Renal cortex interstitium (tissue), 15 donors: ENCODE data around the gene RNF39. TPM values are rescaled to one million over a fixed set of nuclear protein-coding genes. Genes with fewer than 3 reads are reported as not detected.
"Not testable (repeated sequence)": the region's sequence is repeated elsewhere in the genome, so short reads cannot be mapped to it uniquely, and the experiment has no call there.

Experiments used
- DNase-seq, 11 donors: peaks; one replicate each; pipeline ENCODE4 v3.0.0-alpha.2; 2013; ENCODE audit warnings: low read depth in 9 of 11, low spot score in 4 of 11; ENCODE audit errors: extremely low read depth in 1 of 11
- long read RNA-seq, 16 experiments: transcript quantifications; one replicate each; lab custom pipeline, GENCODE V29; 2026
- polyA plus RNA-seq, 3 donors: library from polyadenylated mRNA; unstranded; fragments of 120-200 nt; gene quantifications; one replicate each; pipeline ENCODE4 v1.2.1, GENCODE V29; 2013; ENCODE audit not compliant: insufficient read length in 3 of 3

RNF39 gene, protein sequence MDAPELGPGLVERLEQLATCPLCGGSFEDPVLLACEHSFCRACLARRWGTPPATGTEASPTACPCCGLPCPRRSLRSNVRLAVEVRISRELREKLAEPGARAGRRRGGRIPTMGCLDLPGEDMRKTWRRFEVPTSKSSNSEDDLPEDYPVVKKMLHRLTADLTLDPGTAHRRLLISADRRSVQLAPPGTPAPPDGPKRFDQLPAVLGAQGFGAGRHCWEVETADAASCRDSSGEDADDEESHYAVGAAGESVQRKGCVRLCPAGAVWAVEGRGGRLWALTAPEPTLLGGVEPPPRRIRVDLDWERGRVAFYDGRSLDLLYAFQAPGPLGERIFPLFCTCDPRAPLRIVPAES
- polyA plus RNA-seq = 1 to 10 TPM; 1.4 to 1.7 (median 1.4) TPM
- long read RNA-seq, donor 1 = 0 reads
- long read RNA-seq, donor 2 = 0 reads
- long read RNA-seq, donor 3 = 0 reads
- long read RNA-seq, donor 4 = 0 reads
- long read RNA-seq, donor 5 = 0 reads
- long read RNA-seq, donor 6 = 0 reads
- long read RNA-seq, donor 7, partial matches to known transcripts = 51 of 51 reads
- long read RNA-seq, donor 7, other reads (novel, unspliced or antisense) = 0 of 51 reads
- long read RNA-seq, donor 8 = 0 reads
- long read RNA-seq, donor 9, partial matches to known transcripts = 6 of 43 reads
- long read RNA-seq, donor 9, other reads (novel, unspliced or antisense) = 37 of 43 reads
- long read RNA-seq, donor 10, partial matches to known transcripts = 92 of 129 reads
- long read RNA-seq, donor 10, other reads (novel, unspliced or antisense) = 37 of 129 reads
- long read RNA-seq, donor 11 = 0 reads
- long read RNA-seq, donor 12 = 0 reads
- long read RNA-seq, donor 13 = 0 reads
- long read RNA-seq, donor 14 = 0 reads
- long read RNA-seq, donor 15, partial matches to known transcripts = 5 of 19 reads
- long read RNA-seq, donor 15, other reads (novel, unspliced or antisense) = 14 of 19 reads
- long read RNA-seq, donor 16, partial matches to known transcripts = 5 of 5 reads
- long read RNA-seq, donor 16, other reads (novel, unspliced or antisense) = 0 of 5 reads

DNA sequence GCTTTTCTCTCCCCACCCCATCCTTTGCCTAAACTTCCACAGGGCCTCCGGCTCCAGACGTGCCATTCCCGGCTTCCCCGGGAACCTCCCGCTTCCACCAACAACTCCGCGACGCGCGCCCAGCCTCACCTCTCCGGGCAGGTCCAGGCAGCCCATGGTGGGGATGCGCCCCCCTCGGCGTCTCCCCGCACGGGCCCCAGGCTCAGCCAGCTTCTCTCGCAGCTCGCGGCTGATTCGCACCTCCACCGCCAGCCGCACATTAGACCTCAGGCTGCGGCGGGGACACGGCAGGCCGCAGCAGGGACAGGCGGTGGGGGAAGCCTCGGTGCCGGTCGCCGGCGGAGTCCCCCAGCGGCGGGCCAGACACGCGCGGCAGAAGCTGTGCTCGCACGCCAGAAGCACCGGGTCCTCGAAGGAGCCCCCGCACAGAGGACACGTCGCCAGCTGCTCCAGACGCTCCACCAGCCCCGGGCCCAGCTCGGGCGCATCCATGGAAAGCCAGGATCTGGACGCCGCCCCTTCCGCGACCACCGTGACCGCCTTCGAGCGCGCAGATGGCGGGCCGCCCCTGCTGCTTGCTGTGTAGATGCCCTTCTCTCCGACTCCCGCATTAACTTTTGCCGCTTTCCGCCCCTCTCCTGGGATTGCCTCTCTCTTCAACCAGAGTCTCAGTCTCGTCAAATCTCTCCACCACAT, at the start of gene RNF39:
Gene RNF39 (minus strand): TSS at position 676 of the 696 bp plus-strand sequence. CDS start 184 bp downstream, at position 492.
- no peak for DNase-seq

DNA sequence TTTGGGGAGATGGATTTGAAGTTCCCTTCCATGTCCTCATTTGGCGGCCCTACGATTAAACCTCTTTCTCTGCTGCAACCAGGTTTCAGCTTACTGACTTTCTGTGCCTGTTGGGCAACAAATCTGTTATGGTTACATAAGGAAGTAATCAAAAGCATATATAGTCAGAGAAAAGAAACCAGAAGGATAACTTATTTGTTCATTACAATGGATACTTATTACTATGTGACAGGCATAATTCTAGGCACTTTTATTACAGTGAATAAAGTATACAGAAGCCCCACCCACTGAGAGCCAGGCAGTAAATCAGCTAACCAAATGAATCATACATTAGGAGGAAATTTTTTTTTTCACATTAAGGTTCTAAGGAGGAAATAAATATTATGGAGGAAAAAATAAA, 46.9 kb upstream of the RNF39 start:
- DNase-seq = no peak

DNA sequence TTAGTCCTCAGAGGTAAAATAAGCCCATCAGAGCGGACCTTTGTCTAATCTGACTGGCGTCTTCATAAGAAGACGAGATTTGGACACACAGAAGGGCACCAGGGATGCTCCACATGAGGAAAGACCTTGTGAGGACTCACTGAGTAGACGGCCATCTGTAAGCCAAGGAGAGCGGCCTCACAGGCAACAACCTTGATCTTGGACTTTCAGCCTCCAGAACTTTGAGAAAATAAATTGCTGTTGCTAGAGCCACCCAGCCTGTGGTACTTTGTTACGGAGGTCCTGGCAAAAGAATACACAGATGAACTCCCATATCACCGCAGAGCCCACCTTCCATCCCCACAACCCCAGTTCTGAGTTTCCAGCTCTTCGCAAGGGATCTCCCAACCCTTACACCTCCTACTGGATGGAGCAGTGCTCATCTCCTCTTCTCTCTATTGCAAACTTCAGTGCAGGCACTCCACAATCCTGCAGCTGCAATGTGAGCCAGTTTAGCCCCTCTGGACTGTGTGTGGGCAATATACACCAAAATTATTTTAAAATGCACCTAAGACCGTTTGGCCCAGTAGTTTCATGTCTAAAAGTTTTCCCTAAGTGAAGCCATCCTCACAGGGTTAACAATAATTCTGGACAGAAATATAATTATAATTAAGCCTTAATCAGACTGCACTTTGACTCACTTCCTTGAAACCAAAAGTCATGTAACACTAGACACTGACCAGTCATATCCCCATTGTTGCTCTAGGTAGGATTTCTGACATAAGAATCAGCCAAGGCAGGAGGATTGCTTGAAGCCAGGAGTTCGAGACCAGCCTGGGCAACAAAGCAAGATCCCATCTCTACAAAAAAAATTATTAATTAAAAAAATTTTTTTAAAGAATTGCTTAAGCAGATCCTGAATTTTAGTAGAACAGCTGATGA, 46.1 kb upstream of the RNF39 start:
- no peak for DNase-seq

DNA sequence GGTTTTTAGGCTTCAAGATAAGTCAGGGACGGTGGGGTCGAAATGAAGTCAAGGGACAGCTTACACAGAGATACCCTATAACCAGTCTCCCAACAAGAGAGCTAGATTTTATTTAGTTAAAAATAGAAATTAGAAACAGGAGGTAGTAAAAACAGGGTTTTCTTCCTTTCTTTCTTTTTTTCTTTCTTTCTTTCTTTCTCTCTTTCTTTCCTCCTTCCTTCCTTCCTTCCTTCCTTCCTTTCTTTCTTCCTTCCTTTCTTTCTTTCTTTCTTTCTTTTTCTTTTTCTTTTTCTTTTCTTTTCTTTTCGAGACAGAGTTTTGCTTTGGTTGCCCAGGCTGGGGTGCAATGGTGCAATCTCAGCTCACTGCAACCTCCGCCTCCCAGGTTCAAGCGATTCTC, 43.1 kb upstream of the RNF39 start:
- not testable (repeated sequence) for DNase-seq

DNA sequence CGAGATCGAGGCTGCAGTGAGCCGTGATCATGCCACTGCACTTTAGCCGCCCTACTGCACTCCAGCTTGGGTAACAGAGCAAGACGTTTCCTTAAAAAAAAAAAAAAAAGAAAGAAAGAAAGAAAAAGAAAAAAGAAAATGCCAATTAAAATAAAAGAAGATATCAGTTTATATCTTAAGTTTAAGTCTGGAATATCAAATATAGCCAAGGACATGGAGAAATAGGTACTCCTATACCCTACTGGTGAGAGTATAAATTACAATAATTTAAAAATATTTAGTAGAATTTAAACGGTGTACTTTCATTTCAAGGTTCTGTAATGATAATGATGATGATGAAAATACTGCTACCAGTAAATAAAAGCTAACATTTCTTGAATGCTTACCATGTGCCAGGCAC, 41.2 kb upstream of the RNF39 start:
- DNase-seq = no peak

DNA sequence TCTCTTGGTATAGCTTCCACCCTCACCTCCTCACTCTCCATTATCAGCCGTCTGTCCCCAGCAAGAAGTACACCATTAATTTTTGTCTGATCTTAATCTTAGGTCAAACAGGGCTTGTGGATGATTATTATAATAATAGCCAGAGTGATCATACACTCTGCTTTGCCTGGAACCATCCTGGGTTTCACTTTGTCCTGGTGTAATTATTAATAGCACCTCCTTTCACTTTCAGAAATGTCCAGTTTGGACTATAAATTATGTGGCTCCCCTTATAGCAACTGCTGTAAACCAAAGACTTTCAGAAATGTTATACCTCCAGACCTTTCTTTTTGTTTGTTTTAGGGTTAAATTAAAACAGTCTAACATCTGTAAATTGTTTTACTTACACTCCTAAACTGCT, 38.3 kb upstream of the RNF39 start:
- no peak for DNase-seq

DNA sequence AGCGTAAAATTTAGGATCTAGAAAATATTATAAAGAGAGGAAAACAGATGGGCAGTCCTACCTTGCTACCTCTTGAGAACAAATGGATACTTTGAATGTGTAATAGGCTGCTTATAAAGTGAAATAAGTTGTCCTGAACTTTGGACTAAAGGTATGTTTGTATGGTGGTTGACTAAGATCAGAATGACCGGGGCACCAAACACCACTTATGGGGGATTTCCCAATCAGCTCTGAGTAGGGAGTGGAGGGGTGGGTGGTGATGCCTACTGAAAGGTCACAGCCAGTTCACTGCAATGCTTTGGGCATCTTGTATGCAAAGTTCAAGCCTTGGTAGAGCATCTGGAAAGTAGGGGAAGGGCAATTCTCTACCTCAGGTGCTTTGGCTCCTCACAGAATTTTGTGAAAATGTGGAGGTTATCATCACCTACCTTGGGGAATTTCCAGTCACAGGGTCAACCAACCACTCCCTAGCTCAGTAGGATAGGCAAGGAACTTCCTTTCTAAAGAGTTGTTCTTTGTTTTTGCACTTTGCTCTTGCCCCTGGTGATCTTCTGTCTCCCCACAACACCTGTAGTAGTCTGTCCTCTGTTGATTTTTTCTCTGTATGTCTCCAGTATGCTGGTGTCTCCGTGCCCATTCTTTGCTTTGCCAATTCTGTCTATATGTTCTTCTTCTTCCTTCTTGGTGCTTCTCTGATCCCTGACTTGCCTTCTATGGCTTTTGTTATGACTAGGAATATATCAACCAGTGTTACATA, 37.6 kb upstream of the RNF39 start, which contains the start of gene TRIM31:
Gene TRIM31 (minus strand): TSS at position 88 of the 757 bp plus-strand sequence. CDS start 285 bp downstream, outside the sequence.
- no peak for DNase-seq

DNA sequence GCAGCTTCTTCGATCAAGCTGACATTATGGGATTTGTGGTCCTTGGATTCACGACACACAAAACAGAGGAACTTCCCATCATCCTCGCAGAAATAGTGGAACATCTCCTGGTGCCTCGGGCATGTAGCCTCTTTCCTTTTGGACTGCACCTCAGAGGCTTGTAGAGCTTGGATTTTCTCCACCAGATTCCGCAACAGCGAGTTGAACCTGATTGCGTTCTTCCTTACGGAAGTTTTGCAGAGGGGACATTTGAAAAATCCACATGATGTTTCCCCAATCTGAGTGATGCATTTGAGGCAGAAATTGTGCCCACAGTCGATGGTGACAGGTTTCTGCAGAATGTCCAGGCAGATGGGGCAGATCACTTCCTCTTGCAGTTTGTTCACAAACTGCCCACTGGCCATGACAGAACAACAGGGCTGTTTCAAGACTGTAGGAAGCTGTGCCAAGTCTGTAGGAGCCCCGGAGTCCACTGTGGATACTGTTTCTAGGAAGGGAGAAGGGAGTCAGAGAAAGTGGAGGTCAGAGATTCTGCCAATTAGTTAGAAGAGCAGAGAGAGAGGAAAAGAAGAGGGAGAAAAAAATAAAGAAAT, 36.9 kb upstream of the RNF39 start:
- DNase-seq = no peak

DNA sequence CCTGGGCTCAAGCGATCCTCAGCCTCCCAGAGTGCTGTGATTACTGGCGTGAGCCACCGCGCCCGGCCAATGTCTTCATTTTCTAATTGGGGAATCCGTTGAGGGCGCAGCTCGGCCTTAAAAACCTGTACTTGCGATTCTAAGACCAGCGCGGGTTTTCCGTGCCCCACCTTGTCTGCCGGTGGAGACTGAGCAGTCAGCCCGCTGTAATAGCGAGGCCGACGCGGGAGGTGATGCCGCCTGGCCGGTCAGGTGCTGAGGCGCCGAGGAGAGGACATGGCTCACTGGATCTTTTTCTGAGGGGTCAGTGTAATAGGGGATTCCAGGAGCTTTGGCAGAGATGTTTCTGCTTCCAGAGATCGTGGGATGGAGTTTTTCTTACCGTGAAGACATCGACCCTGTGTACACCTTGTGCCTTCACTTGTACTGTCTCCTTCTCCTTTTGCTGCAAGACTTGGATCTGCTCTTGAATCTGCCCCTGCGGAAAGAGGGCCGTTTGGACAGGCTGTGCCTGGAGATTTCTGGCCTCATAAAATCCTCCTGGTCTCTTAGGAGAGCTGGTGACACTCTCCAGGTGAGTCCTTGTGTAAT, 35.8 kb upstream of the RNF39 start:
- no peak for DNase-seq

DNA sequence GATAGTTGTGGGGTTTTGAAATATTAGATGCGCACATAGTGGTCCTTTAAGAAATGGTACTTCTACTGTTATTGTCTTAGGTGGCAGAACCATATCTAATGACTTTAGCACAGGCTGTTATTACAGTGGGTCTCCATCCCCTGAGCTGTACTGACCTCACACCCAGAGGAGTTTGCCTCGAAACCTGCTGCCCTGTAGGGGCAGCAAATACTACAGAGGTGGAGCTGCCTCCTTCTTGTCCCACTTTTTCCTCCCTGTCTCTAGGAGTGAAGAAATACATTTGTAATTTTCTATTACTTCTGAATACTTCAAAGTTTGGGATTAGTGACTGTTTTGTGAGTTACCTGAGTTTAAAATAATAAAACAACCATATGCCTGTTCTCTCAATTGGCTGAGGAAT, 29.1 kb upstream of the RNF39 start:
- no peak for DNase-seq

DNA sequence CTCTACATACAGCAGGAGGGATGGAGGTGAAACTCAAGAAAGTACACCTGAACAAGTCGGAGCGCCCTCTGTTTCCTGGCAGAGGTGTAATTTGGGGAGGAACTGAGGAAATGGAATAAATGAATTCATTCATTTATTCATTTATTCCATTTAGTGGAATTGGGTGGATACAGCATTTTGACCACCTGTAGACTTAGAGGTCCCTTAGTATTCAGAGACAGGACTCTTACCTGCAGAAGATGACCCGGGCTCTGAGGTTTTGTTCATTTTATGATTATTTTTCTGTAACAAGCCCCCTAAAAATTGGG, 28.3 kb upstream of the RNF39 start:
- DNase-seq = no peak

DNA sequence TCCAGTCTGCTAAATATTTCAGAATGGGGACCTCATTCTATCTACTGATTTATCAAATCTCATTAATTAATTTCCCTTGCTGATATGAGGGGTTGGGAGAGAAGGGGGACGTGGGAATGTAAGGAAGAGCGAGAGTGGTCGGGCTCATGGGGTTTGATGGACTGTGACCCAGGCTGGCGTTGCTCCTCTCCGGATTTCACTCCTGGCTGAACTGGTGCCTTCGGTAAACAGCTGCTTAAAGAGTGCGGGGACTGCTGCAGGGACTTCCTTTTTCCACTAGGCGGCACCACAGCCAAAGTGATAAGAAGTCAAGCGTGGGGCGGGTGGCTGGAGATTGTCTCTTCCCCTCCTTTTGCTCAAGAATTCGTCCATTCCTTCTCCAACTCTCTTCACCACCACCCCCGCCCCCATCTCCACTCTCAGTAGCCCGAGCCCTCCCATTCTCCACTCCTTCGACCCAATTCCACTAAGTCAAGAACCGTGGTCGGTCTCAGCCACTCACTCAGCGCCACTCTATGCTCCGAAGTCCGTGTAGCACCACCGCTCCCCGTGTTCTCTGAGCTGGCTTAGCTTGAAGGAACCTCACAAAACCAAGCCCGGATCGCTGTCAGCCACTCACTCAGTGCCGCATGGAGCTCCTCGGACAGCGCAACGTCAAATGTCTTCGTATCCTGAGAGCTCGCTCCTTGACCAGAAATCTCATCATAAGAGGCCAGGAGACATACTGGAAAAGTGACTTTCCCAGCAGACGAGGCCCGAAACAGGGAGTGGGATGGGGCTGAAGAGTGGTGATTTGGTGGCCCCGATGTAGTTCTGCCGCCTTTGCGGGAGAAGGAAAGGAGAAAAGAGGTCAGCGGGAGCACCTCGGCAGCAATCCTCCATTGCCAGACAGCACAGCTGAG, 27.7 kb upstream of the RNF39 start:
- DNase-seq = peak; percentile 72 to 90 (median 79)

DNA sequence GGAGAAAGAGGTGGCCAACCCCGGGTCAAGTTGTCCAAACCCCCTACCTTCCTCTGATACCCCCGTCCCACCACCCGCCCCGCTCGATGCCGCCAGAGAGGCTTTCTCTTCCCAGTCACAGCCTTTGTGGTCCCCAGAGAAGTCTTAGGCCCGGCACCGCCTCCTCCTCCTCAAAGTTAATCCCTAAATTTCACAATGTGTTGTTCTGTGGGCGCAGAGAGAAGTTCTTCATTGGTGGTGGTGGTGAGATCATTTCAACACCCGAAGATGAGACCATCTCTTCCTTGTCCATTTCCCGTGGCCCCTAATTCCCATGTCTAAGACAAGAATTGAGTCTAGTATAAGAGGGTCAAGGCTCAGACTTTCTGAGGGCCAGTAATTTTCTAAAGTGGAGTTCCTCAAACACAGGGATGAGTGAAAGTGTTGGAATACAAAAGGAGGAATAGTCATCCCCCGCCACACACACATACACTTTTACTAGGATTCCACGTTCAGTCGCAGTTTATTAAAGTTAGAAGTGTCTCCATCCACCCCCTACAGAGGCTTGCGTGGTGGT, 26.9 kb upstream of the RNF39 start:
- no peak for DNase-seq

DNA sequence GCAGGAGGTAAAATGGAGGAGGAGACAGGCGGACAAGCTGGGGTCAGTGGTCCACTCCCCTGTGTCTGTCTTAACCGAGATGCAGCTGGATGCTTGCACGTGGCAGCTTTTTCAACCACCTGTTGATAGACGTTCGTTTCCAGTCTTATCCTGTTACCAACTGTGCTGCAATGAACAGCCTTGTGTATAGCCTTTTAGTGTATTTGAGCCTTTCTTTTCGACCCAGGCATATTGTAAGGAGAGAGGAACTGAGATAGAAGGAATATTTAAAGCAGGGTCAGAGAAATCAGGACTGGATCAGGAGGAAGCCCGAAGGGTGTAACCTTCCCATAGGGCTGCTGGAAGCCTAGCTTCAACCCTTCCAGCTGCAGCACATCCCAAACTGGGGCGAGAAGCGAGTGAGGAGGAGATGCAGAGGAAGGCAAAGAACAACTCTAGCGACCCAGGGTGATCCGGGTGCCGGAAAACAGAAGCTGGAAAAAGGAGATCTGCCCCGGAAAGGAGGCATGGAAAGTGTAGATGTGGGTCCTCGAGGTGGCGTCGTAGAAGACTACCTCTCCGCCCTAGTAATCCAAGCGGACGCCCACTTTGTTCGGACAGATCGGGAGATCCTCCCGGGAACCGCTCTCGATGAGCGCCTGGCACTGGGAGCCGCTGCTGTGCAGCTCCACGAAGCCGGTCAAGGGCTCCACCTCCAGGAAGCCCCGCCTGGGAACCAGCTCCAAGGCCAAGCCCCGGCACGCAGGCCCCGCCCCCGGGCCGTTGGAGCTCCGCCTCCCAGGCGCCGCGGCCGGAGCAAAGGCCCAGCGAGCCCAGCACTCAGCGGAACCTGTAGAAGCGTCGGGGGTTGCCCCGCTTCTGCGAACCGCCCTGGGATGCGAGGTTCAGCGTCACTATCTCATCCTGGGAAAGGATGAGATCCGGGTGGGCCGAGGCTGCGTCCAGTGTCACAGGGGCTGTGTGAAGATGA, 26.2 kb upstream of the RNF39 start:
- DNase-seq = peak; percentile 40 to 78 (median 63)
